Forelimb muscle (tissue), 1 donor: Measurements from ENCODE around the gene P2RX1. TPM values are rescaled to one million over a fixed set of nuclear protein-coding genes. Genes with fewer than 3 reads are reported as not detected.

ENCODE experiments used
- DNase-seq: peaks from one replicate; pipeline ENCODE4 v3.0.0-alpha.2; 2013; ENCODE audit warnings: low read depth
- polyA plus RNA-seq: library from polyadenylated mRNA; unstranded; fragments of 120-200 nt; gene quantifications from one replicate; pipeline ENCODE4 v1.2.1, GENCODE V29; 2013; ENCODE audit not compliant: insufficient read length

P2RX1 gene
- polyA plus RNA-seq = 2.3 TPM

- DNase-seq = no peak
Measured at GRCh38 chr17:3915995-3916696, at the start of gene P2RX1. Gene P2RX1 (minus strand): TSS chr17:3916465. CDS start chr17:3916225, 240 bp downstream.

- no peak for DNase-seq
Measured at GRCh38 chr17:3965118-3965800, 49.0 kb upstream of the P2RX1 start.

- no peak for DNase-seq
Measured at GRCh38 chr17:3964203-3965117, 48.2 kb upstream of the P2RX1 start, which contains the start of gene ATP2A3. Gene ATP2A3 (minus strand): TSS chr17:3964437. CDS start chr17:3964291, 146 bp downstream.

- DNase-seq = no peak
Measured at GRCh38 chr17:3963237-3964201, 47.3 kb upstream of the P2RX1 start.

- no peak for DNase-seq
Measured at GRCh38 chr17:3962965-3963236, 46.6 kb upstream of the P2RX1 start.

GRCh38 chr17:3962217-3962964 is 46.1 kb upstream of the P2RX1 start:
- no peak for DNase-seq

GRCh38 chr17:3961564-3962047 is 45.3 kb upstream of the P2RX1 start:
- no peak for DNase-seq

- DNase-seq = no peak
Measured at GRCh38 chr17:3960764-3961163, 44.5 kb upstream of the P2RX1 start.

- no peak for DNase-seq
Measured at GRCh38 chr17:3959921-3960601, 43.8 kb upstream of the P2RX1 start.

GRCh38 chr17:3959295-3959899 is 43.1 kb upstream of the P2RX1 start:
- DNase-seq = no peak

- DNase-seq = no peak
Measured at GRCh38 chr17:3957735-3958599, 41.7 kb upstream of the P2RX1 start.

GRCh38 chr17:3956983-3957382 is 40.7 kb upstream of the P2RX1 start:
- no peak for DNase-seq

- no peak for DNase-seq
Measured at GRCh38 chr17:3956327-3956957, 40.2 kb upstream of the P2RX1 start.

- DNase-seq = no peak
Measured at GRCh38 chr17:3955673-3955988, 39.4 kb upstream of the P2RX1 start.

GRCh38 chr17:3954976-3955672 is 38.9 kb upstream of the P2RX1 start:
- DNase-seq = no peak

- no peak for DNase-seq
Measured at GRCh38 chr17:3954086-3954485, 37.8 kb upstream of the P2RX1 start.

- no peak for DNase-seq
Measured at GRCh38 chr17:3953542-3953941, 37.3 kb upstream of the P2RX1 start.
